ENCODE data around the gene IRX1. TPM values are rescaled to one million over a fixed set of nuclear protein-coding genes. Genes with fewer than 3 reads are reported as not detected.

The IRX1 gene
- total RNA-seq, 3 donors from 2014 or later: not detected

DNA sequence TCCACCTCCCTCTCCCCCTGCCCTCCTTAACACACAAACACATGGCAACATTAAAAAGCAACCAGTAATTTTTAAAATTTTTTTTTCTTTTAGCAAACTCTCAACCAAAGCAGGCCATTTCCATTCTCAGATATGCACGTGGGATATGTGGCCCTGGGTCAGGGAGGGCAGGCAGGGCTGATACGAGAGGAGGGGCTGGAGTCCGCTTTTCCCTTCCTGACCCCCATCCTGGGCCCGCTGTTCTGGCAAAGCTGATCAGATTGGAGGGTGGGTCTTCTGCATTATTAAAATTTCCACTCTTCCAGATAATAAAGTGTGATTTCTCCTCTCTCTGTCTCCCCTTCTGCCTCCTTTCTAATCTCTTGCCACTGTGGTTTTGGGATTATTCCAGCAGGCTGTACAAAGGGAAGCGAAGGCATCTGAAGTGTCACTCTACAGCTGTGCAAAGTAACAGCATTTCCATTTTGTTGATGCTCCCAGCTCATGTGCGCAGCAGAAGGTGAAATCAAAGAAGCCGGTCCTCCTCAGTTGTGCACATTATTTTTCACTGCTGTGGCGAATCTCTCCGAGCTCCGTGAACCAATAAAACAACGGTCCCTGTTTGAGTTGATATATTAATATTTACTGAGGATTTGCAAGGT lies 12.0 kb downstream of the IRX1 start:
- no peak overlapping the region for H3K4me3 Mint-ChIP-seq
- no peak for ATAC-seq
- no peaks in the 10 kb centered on the region for H3K36me3 Mint-ChIP-seq (ENCODE audit: insufficient read depth)
- no peaks in the 10 kb centered on the region for H3K9me3 Mint-ChIP-seq
- no peaks in the 10 kb centered on the region for H3K4me1 Mint-ChIP-seq (ENCODE audit: low read depth)
- no peak for DNase-seq
- H3K27me3 Mint-ChIP-seq (ENCODE audit: low read depth): peaks cover 55% of the 10 kb centered on the region

GRCh38 chr5:3609120-3609681 lies 13.6 kb downstream of the IRX1 start:
- DNase-seq: no peak
- H3K4me1 Mint-ChIP-seq (ENCODE audit: low read depth): no peaks in the 10 kb centered on the region
- no peaks in the 10 kb centered on the region for H3K36me3 Mint-ChIP-seq (ENCODE audit: insufficient read depth)
- peaks cover 40% of the 10 kb centered on the region for H3K27me3 Mint-ChIP-seq (ENCODE audit: low read depth)
- no peak overlapping the region for H3K4me3 Mint-ChIP-seq
- no peaks in the 10 kb centered on the region for H3K9me3 Mint-ChIP-seq
- no peak for ATAC-seq

- Mint-ChIP-seq H3K9me3 (no peaks in the 10 kb centered on the region), H3K36me3 (ENCODE audit: insufficient read depth) (no peaks in the 10 kb centered on the region), H3K27me3 (ENCODE audit: low read depth) (peaks cover 16% of the 10 kb centered on the region), H3K4me1 (ENCODE audit: low read depth) (no peaks in the 10 kb centered on the region), H3K4me3 (no peak overlapping the region)
- DNase-seq (no peak), ATAC-seq (no peak)
Measured at GRCh38 chr5:3612591-3613042, 17.0 kb downstream of the IRX1 start.

DNA sequence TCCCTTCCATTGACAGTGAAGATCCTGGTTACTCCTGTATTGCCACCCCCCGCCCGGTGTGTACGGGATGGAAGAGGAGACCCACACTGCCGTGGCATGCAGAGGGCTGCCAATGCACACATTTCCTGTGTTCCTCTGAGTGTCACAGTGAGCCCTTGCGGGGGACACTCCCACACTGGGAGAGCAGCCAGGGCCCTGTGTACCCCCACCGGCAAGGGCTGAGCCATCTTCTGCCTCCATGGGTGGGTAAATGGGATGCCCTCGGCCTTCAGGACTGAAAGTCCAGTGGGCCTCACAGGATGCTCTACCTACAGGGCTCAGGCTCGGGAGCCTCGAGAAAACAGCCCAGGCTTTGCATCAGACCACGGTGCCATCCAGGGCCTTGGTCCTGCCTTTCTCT lies 18.1 kb downstream of the IRX1 start:
- DNase-seq: no peak
- ATAC-seq: no peak
- Mint-ChIP-seq H3K4me1 (ENCODE audit: low read depth) (no peaks in the 10 kb centered on the region), H3K27me3 (ENCODE audit: low read depth) (peaks cover 7% of the 10 kb centered on the region), H3K4me3 (no peak overlapping the region), H3K36me3 (ENCODE audit: insufficient read depth) (no peaks in the 10 kb centered on the region), H3K9me3 (no peaks in the 10 kb centered on the region)

- Mint-ChIP-seq H3K4me1 (ENCODE audit: low read depth) (no peaks in the 10 kb centered on the region), H3K27me3 (ENCODE audit: low read depth) (no peaks in the 10 kb centered on the region), H3K4me3 (no peak overlapping the region), H3K9me3 (no peaks in the 10 kb centered on the region), H3K36me3 (ENCODE audit: insufficient read depth) (no peaks in the 10 kb centered on the region)
- DNase-seq (no peak), ATAC-seq (no peak)
Measured at GRCh38 chr5:3615217-3615616, 19.6 kb downstream of the IRX1 start.

DNA sequence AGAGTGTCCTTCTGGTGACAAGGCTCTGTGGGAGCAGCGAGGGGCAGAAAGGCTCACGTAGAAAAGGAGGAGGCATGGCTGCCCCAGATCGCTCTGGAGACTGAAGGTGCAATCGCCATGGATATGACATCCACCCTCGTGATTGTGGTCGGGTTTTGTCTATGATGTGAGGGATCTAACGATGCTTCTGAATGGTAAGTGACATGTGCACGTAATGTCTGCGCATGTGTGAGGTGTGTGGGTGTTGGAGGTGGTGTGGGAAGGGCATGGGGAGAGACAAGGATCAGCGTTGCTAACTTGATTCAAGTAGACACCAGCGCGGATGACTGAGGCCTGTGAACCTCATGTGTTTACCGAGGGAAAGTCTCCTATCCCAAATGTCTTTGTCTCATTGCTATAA lies 20.2 kb downstream of the IRX1 start:
- Mint-ChIP-seq H3K27me3 (ENCODE audit: low read depth) (no peaks in the 10 kb centered on the region), H3K9me3 (no peaks in the 10 kb centered on the region), H3K4me1 (ENCODE audit: low read depth) (no peaks in the 10 kb centered on the region), H3K36me3 (ENCODE audit: insufficient read depth) (no peaks in the 10 kb centered on the region), H3K4me3 (no peak overlapping the region)
- DNase-seq: no peak
- no peak for ATAC-seq

GRCh38 chr5:3619579-3619978 lies 23.9 kb downstream of the IRX1 start:
- Mint-ChIP-seq H3K36me3 (ENCODE audit: insufficient read depth) (no peaks in the 10 kb centered on the region), H3K9me3 (peaks cover under 1% of the 10 kb centered on the region)
- no peak for DNase-seq

DNA sequence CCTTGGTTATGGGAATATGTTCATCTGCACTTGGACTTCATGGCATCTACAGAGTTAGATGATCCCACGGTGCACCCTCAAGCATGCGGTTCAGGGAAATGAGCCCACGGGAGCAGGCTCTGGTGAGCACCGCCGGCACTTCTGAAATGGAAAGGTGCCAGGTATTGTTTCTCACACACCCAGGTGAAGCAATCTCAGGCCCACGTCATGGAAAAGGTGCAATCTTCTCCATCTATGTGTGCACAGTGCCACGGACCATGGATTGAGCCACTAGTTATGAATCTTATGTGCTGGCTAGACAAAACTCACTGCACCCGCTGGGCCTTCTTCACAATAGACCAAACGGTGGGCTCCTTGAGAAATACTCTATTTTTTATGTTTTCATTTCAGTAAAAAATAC lies 27.3 kb downstream of the IRX1 start:
- Mint-ChIP-seq H3K4me1 (ENCODE audit: low read depth) (no peaks in the 10 kb centered on the region), H3K27me3 (ENCODE audit: low read depth) (no peaks in the 10 kb centered on the region), H3K36me3 (ENCODE audit: insufficient read depth) (no peaks in the 10 kb centered on the region), H3K9me3 (peaks cover 7% of the 10 kb centered on the region), H3K4me3 (no peak overlapping the region)
- ATAC-seq (no peak), DNase-seq (no peak)

More at GRCh38 chr5:3619579-3619978, 23.9 kb downstream of the IRX1 start:
- Mint-ChIP-seq H3K4me3 (no peak overlapping the region), H3K4me1 (ENCODE audit: low read depth) (no peaks in the 10 kb centered on the region), H3K27me3 (ENCODE audit: low read depth) (no peaks in the 10 kb centered on the region)
- no peak for ATAC-seq

GRCh38 chr5:3625626-3626025 lies 30.0 kb downstream of the IRX1 start:
- Mint-ChIP-seq H3K27me3 (ENCODE audit: low read depth) (no peaks in the 10 kb centered on the region), H3K4me3 (no peak overlapping the region), H3K36me3 (ENCODE audit: insufficient read depth) (no peaks in the 10 kb centered on the region), H3K4me1 (ENCODE audit: low read depth) (no peaks in the 10 kb centered on the region), H3K9me3 (peaks cover 7% of the 10 kb centered on the region)
- ATAC-seq (no peak), DNase-seq (no peak)

DNA sequence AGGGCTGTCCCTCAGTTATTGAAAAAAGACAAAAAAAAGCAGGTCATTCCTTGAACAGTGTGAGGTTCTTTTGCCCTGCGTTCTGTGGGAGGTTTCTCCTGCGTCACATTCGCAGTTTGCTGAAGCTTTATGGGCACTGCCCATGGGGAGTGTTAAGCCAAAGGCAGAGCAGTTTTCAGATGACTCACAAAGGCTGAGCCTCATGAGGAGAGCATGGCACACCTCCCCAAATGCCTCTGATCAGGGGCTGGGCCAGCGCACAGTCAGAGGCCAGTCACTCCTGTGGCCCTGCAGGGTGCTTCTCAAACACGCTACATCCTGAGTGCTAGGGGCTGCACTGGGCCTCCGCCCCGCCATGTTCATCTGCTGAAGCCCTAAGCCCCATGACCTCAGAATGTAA lies 38.4 kb downstream of the IRX1 start:
- Mint-ChIP-seq H3K9me3 (peaks cover 4% of the 10 kb centered on the region), H3K4me1 (ENCODE audit: low read depth) (no peaks in the 10 kb centered on the region), H3K36me3 (ENCODE audit: insufficient read depth) (no peaks in the 10 kb centered on the region), H3K27me3 (ENCODE audit: low read depth) (no peaks in the 10 kb centered on the region), H3K4me3 (no peak overlapping the region)
- DNase-seq (no peak), ATAC-seq (no peak)

GRCh38 chr5:3639175-3639574 lies 43.5 kb downstream of the IRX1 start:
- Mint-ChIP-seq H3K9me3 (peaks cover 9% of the 10 kb centered on the region), H3K36me3 (ENCODE audit: insufficient read depth) (no peaks in the 10 kb centered on the region), H3K27me3 (ENCODE audit: low read depth) (no peaks in the 10 kb centered on the region), H3K4me1 (ENCODE audit: low read depth) (no peaks in the 10 kb centered on the region), H3K4me3 (no peak overlapping the region)
- DNase-seq: no peak
- ATAC-seq: no peak

DNA sequence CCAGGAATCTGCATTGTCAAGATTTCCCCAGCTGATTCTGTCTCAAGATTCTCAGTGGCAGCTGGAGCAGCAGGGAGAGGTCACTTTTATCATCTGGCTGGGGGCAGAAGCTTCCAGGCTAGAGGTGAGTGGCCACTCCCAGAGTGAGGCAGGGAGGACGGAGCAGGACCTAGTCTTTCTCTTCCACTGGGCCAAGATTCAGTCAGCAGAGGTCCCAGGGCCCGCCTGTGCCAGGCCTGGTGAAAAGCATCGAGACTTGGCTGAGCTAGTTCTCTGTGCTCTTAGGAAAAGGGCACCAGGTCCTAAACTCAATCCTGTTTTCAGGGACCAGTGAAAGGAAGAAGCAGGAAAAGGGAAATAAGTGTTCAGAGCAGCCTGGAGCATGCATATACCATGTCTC lies 46.6 kb downstream of the IRX1 start:
- H3K4me3 Mint-ChIP-seq: no peak overlapping the region
- no peak for ATAC-seq
- DNase-seq: no peak
- H3K4me1 Mint-ChIP-seq (ENCODE audit: low read depth): no peaks in the 10 kb centered on the region
- H3K27me3 Mint-ChIP-seq (ENCODE audit: low read depth): no peaks in the 10 kb centered on the region
- H3K9me3 Mint-ChIP-seq: peaks cover 8% of the 10 kb centered on the region
- no peaks in the 10 kb centered on the region for H3K36me3 Mint-ChIP-seq (ENCODE audit: insufficient read depth)

- Mint-ChIP-seq H3K27me3 (ENCODE audit: low read depth) (no peaks in the 10 kb centered on the region), H3K4me1 (ENCODE audit: low read depth) (no peaks in the 10 kb centered on the region), H3K9me3 (no peaks in the 10 kb centered on the region), H3K36me3 (ENCODE audit: insufficient read depth) (no peaks in the 10 kb centered on the region), H3K4me3 (no peak overlapping the region)
- ATAC-seq (no peak), DNase-seq (no peak)
Measured at GRCh38 chr5:3650320-3650719, 54.7 kb downstream of the IRX1 start.

GRCh38 chr5:3650868-3651267 lies 55.2 kb downstream of the IRX1 start:
- Mint-ChIP-seq H3K4me1 (ENCODE audit: low read depth) (no peaks in the 10 kb centered on the region), H3K9me3 (no peaks in the 10 kb centered on the region), H3K4me3 (no peak overlapping the region), H3K27me3 (ENCODE audit: low read depth) (no peaks in the 10 kb centered on the region), H3K36me3 (ENCODE audit: insufficient read depth) (no peaks in the 10 kb centered on the region)
- DNase-seq (no peak), ATAC-seq (no peak)
